Activated CD4-positive, CD25-positive, alpha-beta regulatory T cell treated with anti-CD3 and anti-CD28 coated beads, Interleukin-2, amount 50 U/mL, for 16 hours (primary cell): ENCODE data around the gene TNFRSF12A.

Source experiments
- DNase-seq: peaks from one replicate; pipeline ENCODE4 v3.0.0-alpha.2; 2020; ENCODE audit warnings: low read depth, low spot score

The TNFRSF12A gene

DNA sequence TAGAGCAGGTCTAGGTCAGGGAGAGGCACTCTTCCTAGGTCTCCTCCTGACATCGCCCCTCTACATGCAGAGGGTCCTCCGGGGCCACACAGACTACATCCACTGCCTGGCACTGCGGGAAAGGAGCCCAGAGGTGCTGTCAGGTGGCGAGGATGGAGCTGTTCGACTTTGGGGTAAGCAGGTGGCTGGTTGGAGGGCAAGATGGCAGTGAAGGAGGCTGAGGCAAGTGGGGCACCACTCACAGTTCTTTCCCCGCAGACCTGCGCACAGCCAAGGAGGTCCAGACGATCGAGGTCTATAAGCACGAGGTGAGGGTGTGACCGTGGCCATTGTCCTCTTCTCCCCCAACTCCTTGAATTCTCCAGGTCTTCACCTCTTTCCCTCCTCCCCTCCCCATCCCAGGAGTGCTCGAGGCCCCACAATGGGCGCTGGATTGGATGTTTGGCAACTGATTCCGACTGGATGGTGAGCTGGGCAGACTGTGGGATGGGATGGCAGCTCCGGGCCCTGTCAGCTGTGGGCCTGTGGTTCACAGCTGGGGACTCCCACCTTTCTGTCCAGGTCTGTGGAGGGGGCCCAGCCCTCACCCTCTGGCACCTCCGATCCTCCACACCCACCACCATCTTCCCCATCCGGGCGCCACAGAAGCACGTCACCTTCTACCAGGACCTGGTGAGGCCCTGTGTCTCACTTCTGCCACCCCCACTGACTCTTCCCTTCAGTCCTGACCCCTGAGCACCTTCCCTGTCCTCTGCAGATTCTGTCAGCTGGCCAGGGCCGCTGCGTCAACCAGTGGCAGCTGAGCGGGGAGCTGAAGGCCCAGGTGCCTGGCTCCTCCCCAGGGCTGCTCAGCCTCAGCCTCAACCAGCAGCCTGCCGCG, 6.7 kb downstream of the TNFRSF12A start:
- DNase-seq = no peak

DNA sequence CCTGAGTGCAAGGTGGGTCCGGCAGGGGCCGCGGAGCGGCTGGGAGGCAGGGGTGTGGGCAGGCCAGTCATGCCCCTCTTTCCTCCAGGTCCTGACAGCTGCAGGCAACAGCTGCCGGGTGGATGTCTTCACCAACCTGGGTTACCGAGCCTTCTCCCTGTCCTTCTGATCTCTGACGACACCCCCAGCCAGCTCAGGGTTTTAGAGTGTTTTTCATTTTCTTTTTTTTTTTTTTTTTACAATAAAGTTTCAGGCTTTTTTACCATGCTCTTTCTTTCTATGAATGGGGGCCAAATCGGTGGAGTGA, 7.3 kb downstream of the TNFRSF12A start:
- DNase-seq = no peak

GRCh38 chr16:3027983-3028715, 8.0 kb downstream of the TNFRSF12A start:
- peak; percentile 70 for DNase-seq

DNA sequence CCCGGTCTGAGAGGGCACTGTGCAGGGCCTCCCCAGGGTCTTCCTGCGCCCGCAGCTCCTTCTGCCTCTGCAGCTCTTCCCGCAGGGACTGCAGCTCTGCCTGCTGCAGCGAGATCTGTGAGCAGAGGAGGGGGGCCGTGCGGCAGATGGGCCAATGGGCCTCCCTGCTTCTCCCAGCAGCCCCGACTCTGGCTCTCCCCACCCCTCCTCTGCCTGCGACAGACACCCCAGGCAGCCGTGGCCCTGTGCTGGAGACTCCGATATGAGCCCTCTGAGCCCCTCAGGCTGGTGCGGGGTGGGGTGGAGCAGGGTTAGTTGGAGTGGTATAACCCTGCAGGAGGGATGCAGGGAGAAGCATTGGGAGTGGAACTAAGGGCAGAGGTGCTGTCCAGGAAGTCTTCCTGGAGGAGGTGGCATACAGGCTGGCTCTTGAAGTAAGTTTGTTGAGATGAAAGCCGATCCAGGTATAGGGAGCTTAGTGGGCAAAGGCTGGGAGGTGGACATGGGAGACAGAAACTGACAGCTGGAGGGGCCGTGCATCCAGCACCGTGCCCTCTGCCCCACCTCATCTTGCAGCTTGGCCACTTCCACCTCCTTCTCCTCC, 8.7 kb downstream of the TNFRSF12A start:
- no peak for DNase-seq

DNA sequence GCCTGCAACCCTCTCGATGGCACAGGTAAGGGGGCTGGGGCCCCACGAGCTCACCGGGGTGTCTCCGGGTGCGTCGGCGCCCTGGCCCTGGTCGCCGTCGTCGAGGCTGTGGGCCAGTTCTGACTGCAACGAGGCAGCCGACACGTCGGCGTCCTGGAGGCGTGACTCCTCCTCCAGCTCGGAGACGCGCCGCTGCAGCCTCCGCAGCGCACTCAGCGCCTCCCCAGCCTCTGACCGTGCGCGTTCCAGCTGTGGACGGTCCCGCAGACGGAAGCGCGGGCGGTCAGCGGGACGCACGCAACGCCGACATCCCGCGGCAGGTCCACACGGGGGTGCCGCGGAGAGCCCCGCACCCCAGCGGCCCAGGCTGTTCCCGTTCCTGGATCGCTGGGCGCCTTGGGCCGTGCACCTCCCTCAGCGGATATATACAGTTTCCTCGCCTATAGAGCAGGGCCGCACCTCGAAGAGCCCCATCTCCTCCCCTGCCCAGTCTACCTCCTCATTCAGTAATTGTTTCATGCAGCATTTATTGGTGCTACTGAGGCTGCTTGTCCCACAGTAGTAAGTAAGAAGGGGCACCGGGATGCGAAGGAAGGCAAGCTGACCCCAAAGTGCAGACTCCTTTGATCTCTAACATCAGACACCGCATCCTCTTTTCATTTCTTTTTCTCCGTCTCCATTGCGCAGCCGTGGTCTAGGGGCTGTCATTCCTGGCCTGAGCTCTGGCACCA, 9.5 kb downstream of the TNFRSF12A start:
- DNase-seq = no peak

- DNase-seq = no peak
Observed at GRCh38 chr16:3030222-3031212, 10.3 kb downstream of the TNFRSF12A start.

- DNase-seq = no peak
Observed at GRCh38 chr16:3032624-3033023, 12.5 kb downstream of the TNFRSF12A start.

DNA sequence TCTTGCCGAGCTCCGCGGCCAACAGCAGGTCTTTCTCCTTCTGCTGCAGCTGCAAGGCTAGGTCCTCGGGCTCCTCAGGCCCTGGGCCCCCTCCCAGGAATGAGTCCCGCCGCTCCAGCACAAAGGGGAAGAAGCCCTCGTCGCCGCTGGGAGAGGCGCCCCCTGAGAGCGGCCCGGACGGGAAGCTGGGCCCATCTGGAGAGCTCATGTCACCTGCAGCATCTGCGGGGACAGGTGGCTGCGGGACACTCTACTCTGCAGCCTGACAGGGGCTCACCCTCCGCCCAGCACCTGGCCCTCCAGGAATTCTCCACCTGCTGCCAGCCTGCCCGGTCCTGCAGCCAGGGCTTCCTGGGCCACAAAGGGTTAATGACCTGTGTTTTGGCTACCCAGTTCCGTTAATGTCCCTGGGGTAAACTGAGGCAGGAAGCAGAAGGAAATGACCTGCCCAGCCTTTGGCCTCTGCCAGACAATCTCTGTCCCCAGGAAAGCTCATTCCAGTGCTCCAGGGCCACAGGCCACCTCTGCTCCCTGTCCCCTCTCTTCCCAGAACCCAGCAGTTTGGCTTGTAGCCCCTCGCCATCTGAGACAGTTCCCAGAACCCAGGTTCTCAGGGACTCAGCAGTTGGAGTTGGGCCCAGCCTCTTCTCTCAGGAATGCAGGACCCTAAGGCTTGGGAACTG, 15.3 kb downstream of the TNFRSF12A start:
- no peak for DNase-seq

DNA sequence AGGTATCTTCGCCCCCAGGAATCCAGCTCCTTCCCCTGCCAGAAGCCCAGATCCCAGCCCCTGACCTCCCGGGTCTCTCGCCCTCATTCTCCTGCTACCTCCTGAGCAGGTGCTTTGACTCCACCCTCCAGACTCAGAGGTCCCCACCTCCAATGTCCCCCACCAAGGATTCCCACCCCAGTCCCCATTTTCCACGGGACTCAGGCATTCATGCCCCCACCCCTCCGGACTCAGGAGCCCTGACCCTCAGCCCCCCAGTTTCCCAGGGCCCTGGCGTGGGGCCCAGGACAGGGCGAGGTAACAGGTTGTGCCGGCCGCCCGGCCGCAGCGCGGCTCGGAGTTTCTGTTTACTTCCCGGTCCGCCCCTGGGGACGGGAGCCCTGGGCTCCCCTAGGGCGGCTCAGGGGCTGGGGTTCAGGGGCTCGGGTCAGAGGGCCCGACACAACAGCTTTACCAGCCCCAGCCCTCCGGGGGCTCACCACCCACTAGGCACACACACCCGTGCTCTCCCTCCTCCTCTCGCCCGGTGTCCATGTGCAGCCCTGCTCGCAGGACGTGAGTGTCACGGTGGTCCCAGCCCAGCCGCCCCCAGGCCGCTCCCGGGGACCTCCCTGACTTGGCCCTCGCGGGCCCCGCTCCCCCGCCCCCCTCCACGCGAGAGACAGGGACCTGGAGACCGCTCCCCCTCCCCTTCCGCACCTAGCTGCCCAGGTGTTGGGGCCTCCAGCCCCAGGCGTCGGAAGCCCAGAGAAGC, 16.0 kb downstream of the TNFRSF12A start:
- DNase-seq = no peak

DNA sequence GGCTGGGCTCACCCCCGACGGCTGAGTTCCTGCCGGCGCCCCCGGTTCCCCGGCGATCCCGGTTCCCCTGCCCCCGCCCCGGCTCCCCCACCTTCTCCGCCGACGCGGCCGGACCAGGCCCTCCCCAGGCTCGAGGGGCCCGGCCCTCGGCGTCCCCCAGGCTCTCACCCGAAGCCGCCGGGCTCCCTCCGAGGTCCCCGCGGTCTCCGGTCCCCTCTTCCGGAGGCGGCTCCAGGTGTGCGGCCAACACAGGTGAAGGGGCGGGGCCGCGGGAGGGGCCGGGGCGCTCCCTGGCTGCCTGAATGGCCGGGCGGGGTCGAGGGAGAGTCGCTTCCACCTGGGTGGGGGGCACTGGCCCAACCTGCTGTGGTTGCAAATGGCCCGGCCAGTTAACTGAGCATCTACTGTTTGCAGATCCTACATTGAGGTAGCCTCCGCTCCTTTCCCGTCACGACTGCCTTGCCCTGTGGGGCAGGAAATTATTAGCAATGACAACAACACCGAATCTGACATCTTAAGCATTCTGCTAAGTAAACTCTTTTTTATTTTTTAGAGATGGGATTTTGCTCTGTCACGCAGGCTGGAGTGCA, 16.7 kb downstream of the TNFRSF12A start, which contains the start of gene BICDL2:
Gene BICDL2, minus strand, starts transcription at position 219 of the 590 bp plus-strand sequence. CDS start 1,448 bp downstream, outside the sequence.
- DNase-seq = no peak

DNA sequence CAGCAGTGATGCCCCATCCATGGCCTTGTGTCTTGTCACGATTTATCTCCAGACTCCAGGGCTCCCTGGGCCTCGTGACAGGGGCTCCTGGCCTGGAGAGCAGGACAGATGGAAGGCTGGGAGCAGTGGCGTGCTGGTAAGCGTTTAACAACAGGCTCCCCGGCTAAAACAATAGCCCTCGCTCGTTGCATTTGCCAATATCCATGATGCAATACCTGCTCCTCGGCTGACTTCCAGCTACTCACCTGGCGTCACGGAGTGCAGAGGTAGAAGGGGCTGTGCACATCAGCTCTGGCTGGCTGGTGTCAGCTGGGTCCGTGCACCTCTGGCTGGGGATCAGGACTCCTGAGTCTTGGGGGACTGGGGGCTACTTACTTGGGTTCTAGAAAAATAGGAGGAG, 18.1 kb downstream of the TNFRSF12A start:
- no peak for DNase-seq

DNA sequence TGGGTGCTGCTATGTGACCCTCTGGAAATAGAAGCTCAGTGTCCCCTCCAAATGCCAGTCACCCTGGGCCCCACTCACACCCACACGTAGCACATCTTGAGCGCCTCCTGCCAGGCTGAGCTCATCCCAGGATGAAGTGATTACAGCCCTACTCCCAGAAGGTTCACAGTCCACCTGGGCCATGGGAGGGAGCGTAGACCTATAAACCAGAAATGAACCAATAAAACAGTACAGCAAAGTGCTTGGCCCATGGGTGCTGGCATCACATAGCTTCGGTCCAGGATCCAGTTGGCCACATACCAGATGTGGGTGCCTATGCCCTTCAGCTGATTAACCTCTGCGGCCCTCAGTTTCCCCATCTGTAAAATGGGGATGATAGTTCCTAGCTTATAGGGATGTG, 18.7 kb downstream of the TNFRSF12A start:
- no peak for DNase-seq

DNA sequence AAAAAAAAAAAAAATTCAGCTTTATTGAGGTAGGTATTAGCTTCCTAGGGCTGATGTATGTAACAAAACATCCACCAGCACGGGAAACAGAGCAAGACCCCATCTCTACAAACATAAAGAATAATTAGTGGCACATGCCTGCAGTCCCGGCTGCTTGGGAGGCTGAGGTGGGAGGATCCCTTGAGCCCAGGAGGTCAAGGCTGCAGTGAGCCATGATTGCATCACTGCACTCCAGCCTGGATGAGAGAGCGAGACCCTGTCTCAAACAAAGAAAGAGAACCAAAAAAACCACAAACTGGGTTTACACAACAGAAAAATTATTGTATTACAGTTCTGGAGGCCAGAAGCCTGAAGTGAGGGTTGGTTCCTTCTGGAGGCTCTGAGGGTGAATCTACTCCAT, 22.2 kb downstream of the TNFRSF12A start:
- no peak for DNase-seq

DNA sequence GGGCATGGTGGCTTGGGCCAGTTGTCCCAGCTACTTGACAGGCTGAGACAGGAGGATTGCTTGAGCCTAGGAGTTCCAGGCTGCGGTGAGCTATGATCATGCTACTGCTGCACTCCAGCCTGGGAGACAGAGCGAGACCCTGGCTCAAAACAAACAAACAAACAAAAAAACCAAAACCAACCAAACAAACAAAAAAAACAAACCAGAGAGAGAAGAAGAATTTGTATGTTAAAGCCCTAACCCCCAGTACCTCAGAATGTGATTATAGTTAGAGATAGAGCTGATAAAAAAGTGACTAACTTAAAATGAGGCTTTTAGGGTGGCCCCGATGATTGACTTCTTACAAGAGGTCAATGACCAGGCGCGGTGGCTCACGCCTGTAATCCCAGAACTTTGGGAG, 24.5 kb downstream of the TNFRSF12A start:
- DNase-seq = no peak

DNA sequence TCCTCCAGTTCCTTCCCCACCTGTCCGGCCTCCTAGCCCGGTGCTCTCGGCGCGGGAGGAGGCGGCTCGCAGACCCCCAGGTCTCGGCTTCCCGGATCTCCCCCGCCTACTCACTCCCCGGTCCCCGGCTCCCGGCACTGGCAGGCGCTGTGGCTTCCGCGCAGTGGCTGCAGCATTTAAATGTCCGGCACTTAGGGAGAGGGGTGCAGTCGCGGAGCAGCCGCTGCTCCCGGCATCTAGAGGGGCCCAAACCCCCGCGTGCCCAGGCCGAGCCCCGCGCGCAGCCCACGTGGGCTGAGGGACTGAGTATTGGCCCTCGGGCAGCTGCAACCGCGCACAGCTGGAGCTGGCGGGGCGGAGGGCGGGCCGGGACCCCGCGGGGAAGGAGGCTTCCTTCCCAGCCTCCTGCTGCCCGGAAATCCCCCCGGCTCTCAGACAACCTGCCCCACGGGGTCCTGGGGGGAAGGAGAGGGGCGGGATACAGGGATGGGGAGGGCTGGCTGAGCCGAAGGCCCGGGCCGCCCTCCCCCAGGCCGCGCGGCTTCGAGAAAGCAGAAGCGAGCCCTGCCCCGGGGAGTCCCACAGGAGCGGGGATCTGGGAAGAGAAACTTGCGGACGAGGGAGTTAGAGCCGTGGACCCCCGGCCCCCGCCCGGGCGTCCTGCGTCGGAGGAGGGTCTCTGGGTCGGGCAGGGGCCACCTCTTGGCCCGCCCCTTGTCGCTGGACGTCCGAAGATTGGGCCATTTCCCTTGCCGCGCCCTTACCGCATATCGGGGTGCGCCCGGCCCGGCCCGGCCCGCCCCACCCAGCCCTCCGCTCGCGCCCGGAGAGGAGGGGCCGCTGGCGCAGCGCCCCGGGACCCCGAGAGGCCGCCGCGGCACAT, 25.8 kb downstream of the TNFRSF12A start, which contains the start of gene MMP25:
Gene MMP25, plus strand, starts transcription at position 804 of the 883 bp plus-strand sequence. CDS start 357 bp downstream, outside the sequence.
- no peak for DNase-seq

GRCh38 chr16:3046641-3047386, 26.6 kb downstream of the TNFRSF12A start:
- DNase-seq = no peak

GRCh38 chr16:3047387-3047720, 27.2 kb downstream of the TNFRSF12A start:
- no peak for DNase-seq
